HepG2 (cell line): Measurements from ENCODE around the gene E2F3. TPM values are rescaled to one million over a fixed set of nuclear protein-coding genes. Genes with fewer than 3 reads are reported as not detected.
A peak's percentile ranks its signal among the peaks of the same experiment; 100 is the strongest.

ENCODE experiments used
- PAX8 ChIP-seq: sonication (generic); formaldehyde crosslinking; IDR thresholded peaks from 2 replicates; pipeline ENCODE4 v1.8.0; 2022; ENCODE audit warnings: mild to moderate bottlenecking, missing genetic modification reagents, borderline replicate concordance
- RNF219 ChIP-seq: sonication (generic); formaldehyde crosslinking; IDR thresholded peaks from 2 replicates; pipeline ENCODE4 v1.5.0; 2020; ENCODE audit warnings: mild to moderate bottlenecking, missing genetic modification reagents
- U2AF2 ChIP-seq: fragments of 200-400 bp; formaldehyde crosslinking; IDR thresholded peaks from 2 replicates; pipeline ENCODE4 v1.6.1; 2017; ENCODE audit warnings: low read depth, mild to moderate bottlenecking, low read length
- ZBTB1 ChIP-seq: sonication (generic); formaldehyde crosslinking; IDR thresholded peaks from 2 replicates; pipeline ENCODE4 v1.4.0; 2020; ENCODE audit warnings: missing genetic modification reagents, borderline replicate concordance
- ZFYVE20 ChIP-seq: sonication (generic); formaldehyde crosslinking; IDR thresholded peaks from 2 replicates; pipeline ENCODE4 v1.8.0; 2023; ENCODE audit warnings: low read depth, mild to moderate bottlenecking, moderate library complexity, missing genetic modification reagents, borderline replicate concordance
- ZHX1 ChIP-seq: sonication (generic); formaldehyde crosslinking; IDR thresholded peaks from 2 replicates; pipeline ENCODE4 v1.8.1; 2022; ENCODE audit warnings: low read depth, mild to moderate bottlenecking, missing genetic modification reagents
- ZMYM4 ChIP-seq: sonication (generic); formaldehyde crosslinking; IDR thresholded peaks from 2 replicates; pipeline ENCODE4 v1.8.1; 2023; ENCODE audit warnings: mild to moderate bottlenecking, missing genetic modification reagents
- ZNF280B ChIP-seq: sonication (generic); formaldehyde crosslinking; IDR thresholded peaks from 2 replicates; pipeline ENCODE4 v1.5.0; 2020; ENCODE audit warnings: missing genetic modification reagents, mild to moderate bottlenecking, borderline replicate concordance
- polyA plus RNA-seq, 8 experiments: library from polyadenylated mRNA; depleted of rRNA in 3 of 8; stranded (reverse) in 7 of 8; unstranded in 1 of 8; fragments of >200 nt; fragmentation: Illumina TruSeq in 4 of 8; extraction: Trizol in 4 of 8; gene quantifications; 2 replicates each; pipeline versions ENCODE4 v1.2.1 to v1.2.3, GENCODE V29; 2011 to 2016; ENCODE audit warnings: low read depth in 4 of 8, missing spikeins in 1 of 8, mixed read lengths in 1 of 8; ENCODE audit not compliant: insufficient read depth in 1 of 8
- total RNA-seq, 5 experiments: library from RNA; depleted of rRNA; stranded (reverse); fragments of >200 nt; fragmentation: Illumina TruSeq; extraction: Trizol; gene quantifications; 2 replicates each; pipeline ENCODE4 v1.2.3, GENCODE V29; 2016; ENCODE audit warnings: low read depth in 1 of 5
- TF ChIP-seq, protein P1 (sequence below): IDR thresholded peaks from 2 replicates; pipeline ENCODE4 v1.6.1; 2016; ENCODE audit warnings: low read depth, missing genetic modification reagents, missing compliant biosample characterization
- TF ChIP-seq, protein P2 (sequence below): IDR thresholded peaks from 2 replicates; pipeline ENCODE4 v1.6.1; 2016; ENCODE audit warnings: missing compliant biosample characterization, missing genetic modification reagents, borderline replicate concordance
- TF ChIP-seq, protein P3 (sequence below): sonication (generic); formaldehyde crosslinking; IDR thresholded peaks from 2 replicates; pipeline ENCODE4 v1.9.0; 2021; ENCODE audit warnings: missing genetic modification reagents, borderline replicate concordance

Gene E2F3
- total and polyA plus RNA-seq, 2 of the 13 experiments (the other 11 are each of a cell fraction or from before 2014, with no cell fraction given), result 8.5 to 12.7 TPM

DNA sequence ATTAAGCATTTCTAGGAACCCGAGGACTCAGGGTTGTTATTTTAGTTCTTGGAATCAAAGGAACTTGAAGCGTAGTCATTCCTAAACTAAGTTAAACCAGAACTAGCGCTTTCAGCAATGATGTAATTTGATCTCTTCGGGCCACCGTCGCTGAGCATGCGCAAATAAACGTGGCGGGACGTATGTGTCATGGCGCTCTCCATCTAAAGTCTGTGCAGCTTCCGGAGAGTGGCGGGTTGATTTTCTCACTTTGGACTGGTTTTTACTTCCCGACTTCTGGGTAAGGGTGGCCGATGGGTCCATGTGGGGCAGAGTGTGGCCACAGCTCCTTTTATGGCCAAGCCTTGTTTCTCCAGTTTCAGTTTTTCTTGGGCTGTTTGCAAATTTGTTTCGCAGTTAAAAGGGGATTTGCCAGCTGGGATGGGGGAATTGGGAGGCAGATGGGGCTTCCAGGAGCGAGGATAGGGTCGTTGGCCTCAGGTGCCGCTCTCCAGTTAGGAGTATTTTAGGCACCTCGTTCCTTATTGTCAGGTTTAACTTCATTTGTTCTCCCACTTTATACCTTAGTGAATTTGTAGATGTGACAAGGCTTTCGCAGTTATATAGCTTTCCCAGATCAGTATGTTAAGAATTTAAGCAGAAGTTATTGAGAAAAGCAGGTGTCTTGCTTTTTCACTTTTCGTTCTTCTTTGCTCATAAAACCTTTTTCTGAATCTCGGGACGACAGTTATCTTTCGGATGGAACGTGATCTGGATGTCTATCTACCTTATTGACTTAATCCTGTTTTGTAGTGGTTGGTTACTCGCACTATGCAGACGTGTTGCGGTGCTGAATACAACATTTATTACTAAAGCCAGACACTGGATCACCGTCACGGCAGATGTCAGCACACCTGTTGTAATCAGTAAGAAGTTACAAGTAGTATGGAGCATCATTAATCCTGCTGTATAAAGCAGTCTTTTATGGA, 132.9 kb downstream of the E2F3 start, which contains the start of gene CDKAL1 (continued):
- TF ChIP-seq, protein P1, sequence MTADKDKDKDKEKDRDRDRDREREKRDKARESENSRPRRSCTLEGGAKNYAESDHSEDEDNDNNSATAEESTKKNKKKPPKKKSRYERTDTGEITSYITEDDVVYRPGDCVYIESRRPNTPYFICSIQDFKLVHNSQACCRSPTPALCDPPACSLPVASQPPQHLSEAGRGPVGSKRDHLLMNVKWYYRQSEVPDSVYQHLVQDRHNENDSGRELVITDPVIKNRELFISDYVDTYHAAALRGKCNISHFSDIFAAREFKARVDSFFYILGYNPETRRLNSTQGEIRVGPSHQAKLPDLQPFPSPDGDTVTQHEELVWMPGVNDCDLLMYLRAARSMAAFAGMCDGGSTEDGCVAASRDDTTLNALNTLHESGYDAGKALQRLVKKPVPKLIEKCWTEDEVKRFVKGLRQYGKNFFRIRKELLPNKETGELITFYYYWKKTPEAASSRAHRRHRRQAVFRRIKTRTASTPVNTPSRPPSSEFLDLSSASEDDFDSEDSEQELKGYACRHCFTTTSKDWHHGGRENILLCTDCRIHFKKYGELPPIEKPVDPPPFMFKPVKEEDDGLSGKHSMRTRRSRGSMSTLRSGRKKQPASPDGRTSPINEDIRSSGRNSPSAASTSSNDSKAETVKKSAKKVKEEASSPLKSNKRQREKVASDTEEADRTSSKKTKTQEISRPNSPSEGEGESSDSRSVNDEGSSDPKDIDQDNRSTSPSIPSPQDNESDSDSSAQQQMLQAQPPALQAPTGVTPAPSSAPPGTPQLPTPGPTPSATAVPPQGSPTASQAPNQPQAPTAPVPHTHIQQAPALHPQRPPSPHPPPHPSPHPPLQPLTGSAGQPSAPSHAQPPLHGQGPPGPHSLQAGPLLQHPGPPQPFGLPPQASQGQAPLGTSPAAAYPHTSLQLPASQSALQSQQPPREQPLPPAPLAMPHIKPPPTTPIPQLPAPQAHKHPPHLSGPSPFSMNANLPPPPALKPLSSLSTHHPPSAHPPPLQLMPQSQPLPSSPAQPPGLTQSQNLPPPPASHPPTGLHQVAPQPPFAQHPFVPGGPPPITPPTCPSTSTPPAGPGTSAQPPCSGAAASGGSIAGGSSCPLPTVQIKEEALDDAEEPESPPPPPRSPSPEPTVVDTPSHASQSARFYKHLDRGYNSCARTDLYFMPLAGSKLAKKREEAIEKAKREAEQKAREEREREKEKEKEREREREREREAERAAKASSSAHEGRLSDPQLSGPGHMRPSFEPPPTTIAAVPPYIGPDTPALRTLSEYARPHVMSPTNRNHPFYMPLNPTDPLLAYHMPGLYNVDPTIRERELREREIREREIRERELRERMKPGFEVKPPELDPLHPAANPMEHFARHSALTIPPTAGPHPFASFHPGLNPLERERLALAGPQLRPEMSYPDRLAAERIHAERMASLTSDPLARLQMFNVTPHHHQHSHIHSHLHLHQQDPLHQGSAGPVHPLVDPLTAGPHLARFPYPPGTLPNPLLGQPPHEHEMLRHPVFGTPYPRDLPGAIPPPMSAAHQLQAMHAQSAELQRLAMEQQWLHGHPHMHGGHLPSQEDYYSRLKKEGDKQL (CRISPR knock-in tag), result no peak
- TF ChIP-seq ZMYM4 (peak; percentile 97), RNF219 (CRISPR knock-in tag) (no peak), ZFYVE20 (no peak), U2AF2 (no peak), ZBTB1 (CRISPR knock-in tag) (no peak), ZHX1 (no peak), PAX8 (CRISPR knock-in tag) (no peak), ZNF280B (CRISPR knock-in tag) (no peak)
- TF ChIP-seq, protein P2, sequence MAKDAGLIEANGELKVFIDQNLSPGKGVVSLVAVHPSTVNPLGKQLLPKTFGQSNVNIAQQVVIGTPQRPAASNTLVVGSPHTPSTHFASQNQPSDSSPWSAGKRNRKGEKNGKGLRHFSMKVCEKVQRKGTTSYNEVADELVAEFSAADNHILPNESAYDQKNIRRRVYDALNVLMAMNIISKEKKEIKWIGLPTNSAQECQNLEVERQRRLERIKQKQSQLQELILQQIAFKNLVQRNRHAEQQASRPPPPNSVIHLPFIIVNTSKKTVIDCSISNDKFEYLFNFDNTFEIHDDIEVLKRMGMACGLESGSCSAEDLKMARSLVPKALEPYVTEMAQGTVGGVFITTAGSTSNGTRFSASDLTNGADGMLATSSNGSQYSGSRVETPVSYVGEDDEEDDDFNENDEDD (CRISPR knock-in tag), result peak; percentile 96
- TF ChIP-seq, protein P3, sequence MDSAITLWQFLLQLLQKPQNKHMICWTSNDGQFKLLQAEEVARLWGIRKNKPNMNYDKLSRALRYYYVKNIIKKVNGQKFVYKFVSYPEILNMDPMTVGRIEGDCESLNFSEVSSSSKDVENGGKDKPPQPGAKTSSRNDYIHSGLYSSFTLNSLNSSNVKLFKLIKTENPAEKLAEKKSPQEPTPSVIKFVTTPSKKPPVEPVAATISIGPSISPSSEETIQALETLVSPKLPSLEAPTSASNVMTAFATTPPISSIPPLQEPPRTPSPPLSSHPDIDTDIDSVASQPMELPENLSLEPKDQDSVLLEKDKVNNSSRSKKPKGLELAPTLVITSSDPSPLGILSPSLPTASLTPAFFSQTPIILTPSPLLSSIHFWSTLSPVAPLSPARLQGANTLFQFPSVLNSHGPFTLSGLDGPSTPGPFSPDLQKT (CRISPR knock-in tag), result no peak
